Measurements from ENCODE around the gene HOOK2. TPM values are rescaled to one million over a fixed set of nuclear protein-coding genes. Genes with fewer than 3 reads are reported as not detected.

HOOK2 gene
- total and polyA plus RNA-seq, 2 of the 8 experiments (the other 6 are each of a cell fraction or from before 2014, with no cell fraction given): 23.8 to 63.2 TPM

- H3K4ac ChIP-seq (replicated peaks; ENCODE audit: insufficient read length, low read depth, low read length): peak overlapping the region; percentile 95
- peak overlapping the region in 2 of 4 experiments; percentile 31 to 38; a peak in 3 of 7 replicates for H3K9ac ChIP-seq (replicated peaks in 1 of 4; ENCODE audit: extremely low read depth in 1 of 4, low read depth in 3 of 4, low read length in 3 of 4)
- no peaks in the 10 kb centered on the region for H3K27me3 ChIP-seq (replicated peaks in 1 of 4; ENCODE audit: control insufficient read depth in 3 of 4, extremely low read depth in 1 of 4, insufficient read depth in 3 of 4, low read length in 3 of 4)
- H4K5ac ChIP-seq (ENCODE audit: insufficient read length, low read depth, low read length): peak overlapping the region; percentile 72
- ChIA-PET CTCF (ENCODE audit: partially characterized antibody) (interaction anchor here (0.6 to 11.2 kb wide), 22 partner anchors 9 to 333 kb away, joined by 3 to 277 read pairs (median 4); partner anchors contain the start of genes GET3, JUNB, RNASEH2A and RTBDN), POLR2A (ENCODE audit: partially characterized antibody) (interaction anchor here (0.9 to 16.6 kb wide), 15 partner anchors 10 to 155 kb away, joined by 3 to 317 read pairs (median 5); partner anchors contain the start of genes FARSA, GCDH, GET3 and JUNB)
- H2BK12ac ChIP-seq (ENCODE audit: low read depth, low read length): peak overlapping the region; percentile 75; the same call in 1 of the 2 replicates
- peaks cover 27% of the 10 kb centered on the region; the same call in 1 of the 2 replicates for H3K23me2 ChIP-seq (ENCODE audit: low read depth, low read length)
- peak overlapping the region; percentile 31; the same call in 1 of the 2 replicates for H2BK15ac ChIP-seq (ENCODE audit: low read length)
- TF ChIP-seq SIN3A (conservative IDR thresholded peaks at IDR 0.05 in 1 of 2, IDR thresholded peaks at IDR 0.05 in 1 of 2; ENCODE audit: low read depth in 1 of 2, low read length in 2 of 2) (peak; percentile 25 to 27; a peak in 2 of 4 replicates), ATF2 (IDR thresholded peaks at IDR 0.05; ENCODE audit: low read length) (no peak), SAP30 (IDR thresholded peaks at IDR 0.05; ENCODE audit: insufficient read depth, insufficient replicate concordance, low read length) (peak; percentile 86), BACH1 (IDR thresholded peaks at IDR 0.05; ENCODE audit: low read length) (peak; percentile 40; the same call in 1 of the 2 replicates), PHF8 (conservative IDR thresholded peaks at IDR 0.05; ENCODE audit: low read depth, low read length) (0 out of 2 replicates have a peak, but pooled peaks have one; percentile 26)
- no peaks in the 10 kb centered on the region for H3K9me3 ChIP-seq (ENCODE audit: insufficient read depth in 2 of 2, low read depth in 1 of 2, low read length in 1 of 2)
- 0 out of 2 replicates have a peak overlapping the region, but pooled peaks have one; percentile 22 for H3K27ac ChIP-seq (ENCODE audit: low read depth, low read length)
- H2AK5ac ChIP-seq (ENCODE audit: low read depth, low read length): no peak overlapping the region
- DNase-seq (ENCODE audit: low read depth in 1 of 2, low spot score in 2 of 2): peak in 1 of 2 experiments; percentile 76
- FAIRE-seq: no peak
- WGBS, 2 experiments (ENCODE audit: extremely low coverage in 1 of 2, insufficient coverage in 1 of 2, insufficient read length in 1 of 2, insufficient replicate concordance in 2 of 2, low coverage in 1 of 2, low lambda C conversion rate in 2 of 2, missing lambda C conversion rate in 1 of 2): 6% methylated on average over 29 of the region's 44 CpGs; no CpG with 5 or more reads in 1 of the 2 experiments
- H2BK20ac ChIP-seq (ENCODE audit: low read length): no peak overlapping the region
- H3K56ac ChIP-seq (replicated peaks; ENCODE audit: insufficient read length, low read depth, low read length): peak overlapping the region; percentile 70
- H2BK5ac ChIP-seq (ENCODE audit: low read depth, low read length): peak overlapping the region; percentile 85
- H3K36me3 ChIP-seq (ENCODE audit: control insufficient read depth in 2 of 4, insufficient read depth in 4 of 4, low read length in 3 of 4): no peaks in the 10 kb centered on the region
- no peaks in the 10 kb centered on the region for H3K79me1 ChIP-seq (ENCODE audit: low read depth, low read length)
- no peaks in the 10 kb centered on the region for H3K79me2 ChIP-seq (ENCODE audit: control insufficient read depth in 1 of 2, insufficient read depth in 2 of 2, low read length in 2 of 2)
- H3K4me1 ChIP-seq (replicated peaks in 1 of 4; ENCODE audit: control insufficient read depth in 3 of 4, insufficient read depth in 4 of 4, low read length in 3 of 4): peaks cover 0 to 25% (median 17%) of the 10 kb centered on the region in 4 experiments; a peak in 6 of 7 replicates
- peak overlapping the region; percentile 40 to 69 (median 62) for H3K4me3 ChIP-seq (ENCODE audit: extremely low read depth in 1 of 4, insufficient read depth in 2 of 4, low read depth in 3 of 4, low read length in 4 of 4)
- peak overlapping the region; percentile 94 for H3K18ac ChIP-seq (ENCODE audit: extremely low read depth, low read length)
- no peak overlapping the region for H3K23ac ChIP-seq (ENCODE audit: insufficient read length)
- peak overlapping the region; percentile 93 to 94 for H3K4me2 ChIP-seq (ENCODE audit: insufficient read depth in 1 of 2, low read depth in 2 of 2, low read length in 2 of 2)
- H4K91ac ChIP-seq (replicated peaks; ENCODE audit: insufficient read length, low read length): peak overlapping the region; percentile 75
- H2BK120ac ChIP-seq (replicated peaks; ENCODE audit: low read depth, low read length): no peak overlapping the region
- H4K20me1 ChIP-seq (replicated peaks in 1 of 2; ENCODE audit: control insufficient read depth in 1 of 2, insufficient read depth in 2 of 2, low read length in 2 of 2): no peaks in the 10 kb centered on the region
- H4K8ac ChIP-seq (ENCODE audit: extremely low read depth, insufficient read depth, low read length): peak overlapping the region; percentile 88
- H3K14ac ChIP-seq (ENCODE audit: insufficient read length): no peak overlapping the region
- H2AFZ ChIP-seq (ENCODE audit: low read length): no peak overlapping the region
Measured at GRCh38 chr19:12778017-12778904, 2.9 kb upstream of the HOOK2 start.
